ENCODE measurements around the gene DDT.
"Not testable (repeated sequence)": the region's sequence is repeated elsewhere in the genome, so short reads cannot be mapped to it uniquely, and the experiment has no call there.

DDT gene

DNA sequence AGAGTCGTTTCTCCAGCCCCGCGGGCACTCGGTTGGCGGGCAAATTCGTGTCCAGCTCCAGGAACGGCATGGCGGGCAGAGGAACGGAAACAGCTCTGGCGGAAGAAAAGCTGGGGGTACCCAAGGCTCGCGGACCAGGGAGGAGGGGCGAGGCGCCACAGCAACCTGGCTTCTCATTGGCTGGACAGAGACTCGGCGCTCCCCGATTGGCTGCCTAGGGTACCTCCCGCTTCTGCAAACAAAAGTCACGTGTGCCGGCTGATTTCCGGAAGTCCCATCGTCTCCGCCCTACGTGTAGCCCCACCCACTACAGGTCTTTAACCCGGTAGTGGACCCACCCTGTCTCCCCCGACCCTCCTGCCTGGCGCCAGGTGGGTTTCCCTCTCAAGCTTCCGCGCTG is at the start of gene DDT:
DDT (minus strand) TSS at position 97 of the 400 bp plus-strand sequence; CDS start at position 70, 27 bp downstream.
- DNase-seq (ENCODE audit: extremely low read depth in 1 of 2, low read depth in 1 of 2) = not testable (repeated sequence)

GRCh38 chr22:24023204-24023789 is 49.1 kb upstream of the DDT start:
- no peak for DNase-seq (ENCODE audit: extremely low read depth in 1 of 2, low read depth in 1 of 2)

- DNase-seq (ENCODE audit: extremely low read depth in 1 of 2, low read depth in 1 of 2) = no peak
Observed at GRCh38 chr22:24021304-24021703, 47.1 kb upstream of the DDT start.

GRCh38 chr22:24016156-24016555 is 41.9 kb upstream of the DDT start:
- DNase-seq (ENCODE audit: extremely low read depth in 1 of 2, low read depth in 1 of 2) = no peak

GRCh38 chr22:24011735-24012068 is 37.5 kb upstream of the DDT start:
- no peak for DNase-seq (ENCODE audit: extremely low read depth in 1 of 2, low read depth in 1 of 2)

- DNase-seq (ENCODE audit: extremely low read depth in 1 of 2, low read depth in 1 of 2) = no peak
Observed at GRCh38 chr22:24010018-24010391, 35.8 kb upstream of the DDT start.

DNA sequence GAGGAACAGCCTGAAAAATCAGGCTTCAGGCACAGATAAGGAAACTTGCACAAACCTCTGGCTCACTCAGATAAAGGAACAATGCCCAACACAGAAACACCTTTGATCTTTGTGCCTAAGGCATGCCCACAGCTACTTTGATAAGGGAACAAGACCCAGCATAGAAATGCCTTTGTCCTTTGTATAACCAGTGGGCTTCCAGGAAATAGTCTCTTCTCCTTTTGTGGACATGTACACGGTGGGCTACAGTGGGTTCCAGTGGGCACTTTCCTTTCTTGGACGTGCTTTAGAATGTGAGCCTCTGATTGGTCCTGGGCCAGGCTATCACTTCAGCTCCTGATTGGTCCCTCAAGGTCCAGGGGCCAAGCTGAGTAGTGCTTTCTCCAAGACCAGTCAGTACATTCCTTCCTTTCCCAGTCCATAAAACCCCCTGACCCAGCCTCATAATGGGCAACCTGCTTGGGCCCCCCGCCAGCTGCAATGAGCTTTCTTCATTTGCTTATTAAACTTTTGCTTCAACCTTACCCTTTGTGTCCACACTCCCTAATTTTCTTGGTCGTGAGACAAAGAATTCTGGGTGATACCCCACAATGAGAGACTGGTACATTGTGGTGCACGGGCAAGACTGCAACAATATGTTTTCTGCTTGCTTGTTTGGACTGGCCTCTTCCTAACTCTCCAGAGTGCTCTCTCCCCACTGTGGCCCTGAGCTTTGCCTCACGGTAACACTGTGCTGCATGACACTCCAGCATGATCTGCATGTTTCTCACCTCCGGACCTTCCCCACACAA is 35.2 kb upstream of the DDT start:
- no peak for DNase-seq (ENCODE audit: extremely low read depth in 1 of 2, low read depth in 1 of 2)

DNA sequence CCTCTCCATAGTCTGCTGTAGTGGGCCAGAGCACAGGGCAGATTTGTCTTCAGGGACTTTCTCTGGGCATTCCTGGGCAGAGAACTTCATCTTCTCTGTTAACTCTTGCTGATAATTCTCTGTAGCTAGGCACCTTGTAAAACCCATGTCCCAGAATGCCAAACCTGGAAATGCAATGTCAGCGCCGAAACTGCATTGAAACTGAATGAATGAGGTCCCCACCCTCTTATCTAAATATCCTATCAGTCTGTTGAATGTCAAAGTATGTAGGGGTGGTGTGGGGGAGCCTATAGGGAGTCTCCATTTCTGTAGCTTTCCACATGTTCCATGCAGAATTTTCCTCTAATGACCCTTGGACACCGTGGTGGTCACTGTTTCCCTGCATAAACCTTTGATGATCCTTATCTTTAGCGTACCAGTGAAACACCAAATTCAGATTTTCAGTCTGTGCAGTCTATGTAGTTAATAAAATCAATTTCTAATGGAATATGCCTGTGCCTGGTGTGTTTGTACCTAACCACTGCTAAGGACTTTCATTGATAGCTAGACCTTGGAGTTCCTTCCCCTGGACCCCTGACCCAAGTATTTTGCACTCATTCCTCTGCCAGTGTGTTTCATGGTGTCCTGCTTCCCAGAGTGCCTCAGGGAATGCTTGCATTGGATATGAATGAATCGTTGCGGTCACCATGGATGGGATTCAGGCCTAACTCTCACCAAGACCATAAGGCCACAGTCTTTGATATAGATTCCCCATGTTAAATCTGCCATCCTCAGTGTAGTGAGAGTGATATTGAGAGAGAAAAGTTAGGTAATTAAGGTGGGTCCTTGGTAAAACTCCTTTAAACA is 34.4 kb upstream of the DDT start:
- DNase-seq (ENCODE audit: extremely low read depth in 1 of 2, low read depth in 1 of 2) = no peak

- DNase-seq (ENCODE audit: extremely low read depth in 1 of 2, low read depth in 1 of 2) = no peak
Observed at GRCh38 chr22:24008022-24008283, 33.7 kb upstream of the DDT start.

DNA sequence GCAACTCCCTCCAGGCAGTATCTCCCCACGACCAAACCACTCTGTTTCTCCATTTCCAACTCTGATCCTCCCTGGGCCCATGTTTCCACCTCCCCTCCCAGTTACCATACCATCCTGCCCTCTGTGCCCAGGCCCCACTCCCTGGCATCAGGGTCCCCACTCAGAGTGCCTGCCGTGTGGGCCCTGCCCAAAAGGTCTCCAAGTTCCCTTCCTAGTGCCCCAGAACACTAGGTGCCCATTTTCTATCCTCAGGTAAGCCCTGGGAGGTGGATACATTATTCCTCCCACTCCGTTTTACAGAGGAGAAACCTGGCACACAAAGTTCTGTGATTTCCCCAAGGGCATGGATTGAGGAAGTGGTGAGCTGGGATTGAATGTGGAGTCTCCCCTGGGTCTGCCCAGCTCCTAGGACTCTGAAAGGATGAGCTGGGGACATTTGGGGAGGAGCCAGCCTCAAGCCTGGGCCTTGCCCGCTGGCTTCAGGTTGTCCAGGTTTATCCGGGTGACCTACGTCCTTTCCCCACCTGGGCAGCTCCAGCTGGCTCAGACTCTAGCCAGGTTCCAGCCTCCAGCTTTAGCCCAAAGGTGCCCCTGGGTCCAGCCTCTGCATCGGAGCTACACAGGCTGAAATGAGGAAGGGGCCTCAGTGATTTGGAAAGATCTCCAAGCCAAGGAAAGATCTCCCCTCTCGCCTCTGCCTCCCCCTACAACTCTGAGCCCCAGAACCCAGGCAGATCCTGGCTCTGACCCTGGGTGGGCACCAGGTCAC is 33.2 kb upstream of the DDT start:
- DNase-seq (ENCODE audit: extremely low read depth in 1 of 2, low read depth in 1 of 2) = no peak

DNA sequence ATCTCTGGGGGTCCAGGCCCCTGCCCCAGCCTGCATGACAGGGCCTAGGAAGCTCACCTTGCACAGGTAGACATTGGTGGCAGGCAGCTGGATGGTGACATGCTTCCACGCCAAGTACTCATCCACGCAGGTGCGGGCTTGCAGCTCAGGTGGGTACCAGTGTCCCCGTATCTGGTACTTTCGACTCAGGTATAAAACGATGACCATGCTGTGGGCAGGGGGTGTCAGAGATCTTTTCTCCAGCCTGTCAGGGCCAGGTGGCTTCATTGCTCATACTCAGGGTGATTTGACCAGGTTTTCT is 32.6 kb upstream of the DDT start:
- DNase-seq (ENCODE audit: extremely low read depth in 1 of 2, low read depth in 1 of 2) = no peak

- no peak for DNase-seq (ENCODE audit: extremely low read depth in 1 of 2, low read depth in 1 of 2)
Observed at GRCh38 chr22:24006207-24006913, 32.1 kb upstream of the DDT start.

- DNase-seq (ENCODE audit: extremely low read depth in 1 of 2, low read depth in 1 of 2) = no peak
Observed at GRCh38 chr22:24005201-24005600, 31.0 kb upstream of the DDT start, which contains the start of gene GSTT4. Gene GSTT4 (minus strand): TSS chr22:24005453. CDS start chr22:24005356, 97 bp downstream.

DNA sequence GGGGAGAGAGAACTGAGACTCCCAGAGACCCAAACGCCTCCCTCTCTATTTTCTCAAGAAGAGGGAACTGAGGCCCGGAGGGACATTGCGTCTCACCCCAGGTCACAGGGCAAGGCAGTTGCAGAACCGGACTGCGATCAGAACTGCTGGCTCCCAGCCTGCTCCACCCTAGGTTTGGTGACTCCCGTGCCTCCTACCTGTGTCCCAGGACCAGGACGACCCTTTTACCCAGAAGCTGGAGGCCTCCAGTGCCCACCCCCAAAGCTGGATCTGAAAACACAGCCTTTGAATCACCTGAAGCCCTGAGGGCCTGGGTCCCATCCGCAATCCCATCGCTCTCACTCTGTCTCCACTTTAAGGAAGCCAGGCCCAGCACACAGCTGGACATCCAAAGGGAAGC is 29.6 kb upstream of the DDT start:
- DNase-seq (ENCODE audit: extremely low read depth in 1 of 2, low read depth in 1 of 2) = no peak

GRCh38 chr22:24002851-24003250 is 28.6 kb upstream of the DDT start:
- no peak for DNase-seq (ENCODE audit: extremely low read depth in 1 of 2, low read depth in 1 of 2)

- DNase-seq (ENCODE audit: extremely low read depth in 1 of 2, low read depth in 1 of 2) = no peak
Observed at GRCh38 chr22:24002272-24002671, 28.0 kb upstream of the DDT start.

GRCh38 chr22:24001314-24001713 is 27.1 kb upstream of the DDT start:
- no peak for DNase-seq (ENCODE audit: extremely low read depth in 1 of 2, low read depth in 1 of 2)

GRCh38 chr22:23999779-24000178 is 25.5 kb upstream of the DDT start:
- not testable (repeated sequence) for DNase-seq (ENCODE audit: extremely low read depth in 1 of 2, low read depth in 1 of 2)

DNA sequence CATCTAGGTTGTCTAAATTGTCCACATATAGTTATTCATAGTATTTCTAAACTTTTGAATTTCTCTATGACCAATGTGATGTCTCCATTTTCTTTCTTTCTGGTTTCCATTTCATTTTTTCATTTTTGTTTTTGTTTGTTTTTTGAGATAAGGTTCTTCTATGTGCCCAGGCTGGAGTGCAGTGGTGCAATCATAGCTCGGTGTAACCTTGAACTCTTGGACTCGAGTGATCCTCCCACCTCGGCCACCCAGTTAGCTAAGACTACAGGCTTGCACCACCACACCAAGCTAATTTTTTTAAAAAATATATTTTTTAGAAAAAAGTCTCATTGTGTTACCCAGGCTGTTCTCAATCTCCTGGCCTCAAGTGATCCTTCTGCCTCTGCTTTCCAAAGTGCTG is 22.9 kb upstream of the DDT start:
- DNase-seq (ENCODE audit: extremely low read depth in 1 of 2, low read depth in 1 of 2) = no peak

- not testable (repeated sequence) for DNase-seq (ENCODE audit: extremely low read depth in 1 of 2, low read depth in 1 of 2)
Observed at GRCh38 chr22:23993581-23994177, 19.4 kb upstream of the DDT start.

Measured in stimulated activated CD8-positive, alpha-beta memory T cell treated with anti-CD3 and anti-CD28 coated beads, Interleukin-7, amount 100 ng/mL, for 48 hours (primary cell).